NK-92 treated with Interleukin-12 subunit alpha and Interleukin-12 subunit beta, amount 100 ng/mL, for 24 hours (cell line): ENCODE measurements around the gene CLEC9A.
"Not testable (repeated sequence)": the region's sequence is repeated elsewhere in the genome, so short reads cannot be mapped to it uniquely, and the experiment has no call there.

Source experiments
- DNase-seq: peaks from one replicate; lab custom pipeline; 2025; lab: John Stamatoyannopoulos, UW

CLEC9A gene

DNA sequence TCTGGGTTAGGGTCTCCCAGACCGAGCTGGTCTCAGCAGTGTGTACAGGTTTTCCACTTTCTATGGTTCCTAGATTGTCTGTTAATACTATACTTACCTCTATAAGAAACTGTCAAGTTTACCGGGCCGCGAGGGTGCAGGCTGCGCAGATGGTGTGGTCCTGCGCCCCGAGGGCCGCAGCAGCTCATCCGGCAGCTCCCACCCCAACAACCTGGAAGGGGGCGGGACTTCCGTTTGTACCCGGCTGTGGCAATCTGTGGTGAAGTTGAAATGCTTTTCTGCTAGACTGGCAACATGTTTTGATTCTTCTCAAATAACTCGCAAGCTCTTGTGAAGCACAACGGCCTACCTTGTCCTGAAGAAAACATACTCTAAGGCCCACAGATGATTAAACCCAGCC lies at the start of gene CLEC9A:
Gene CLEC9A, plus strand, starts transcription at position 237 of the 400 bp plus-strand sequence. CDS start 22,006 bp downstream, outside the sequence.
- DNase-seq = no peak

DNA sequence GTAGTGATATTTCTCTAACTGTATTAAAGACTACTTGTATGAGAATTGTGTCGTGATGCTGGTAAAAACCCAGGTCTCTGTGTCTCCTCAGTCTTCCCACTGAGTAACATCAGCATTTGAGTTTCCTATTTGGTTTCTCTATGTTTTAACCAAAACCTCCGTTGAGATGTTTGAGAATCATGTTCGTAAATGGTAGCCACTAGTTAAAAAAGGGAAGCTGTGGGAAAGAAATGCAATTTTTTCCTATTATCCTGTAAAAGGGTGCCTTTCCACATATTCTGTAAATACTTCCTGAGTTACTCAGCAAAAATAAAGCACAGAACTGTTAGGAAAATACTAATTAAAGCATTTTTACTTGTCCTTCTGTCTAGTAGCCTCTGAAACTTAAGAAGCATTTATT lies 38.6 kb upstream of the CLEC9A start:
- DNase-seq = no peak

DNA sequence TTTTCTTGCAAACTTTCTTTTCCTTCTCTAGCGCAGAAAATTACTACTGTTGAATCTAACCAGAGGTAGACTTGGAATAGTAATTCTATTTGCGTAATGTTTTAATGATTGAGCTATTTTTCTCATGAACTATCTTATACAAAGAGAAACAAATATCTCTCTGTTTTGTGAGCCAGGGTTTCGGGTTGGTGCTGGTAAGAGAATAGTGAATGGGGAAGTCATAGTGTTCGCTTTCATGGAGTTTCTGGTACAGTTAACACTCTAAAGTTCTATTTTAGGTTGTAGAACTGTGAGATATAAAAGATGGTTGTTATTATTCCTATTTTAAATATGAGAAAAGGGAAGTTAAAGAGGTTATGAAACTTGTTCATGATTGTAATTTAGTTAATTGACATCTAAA lies 38.2 kb upstream of the CLEC9A start:
- DNase-seq = no peak

DNA sequence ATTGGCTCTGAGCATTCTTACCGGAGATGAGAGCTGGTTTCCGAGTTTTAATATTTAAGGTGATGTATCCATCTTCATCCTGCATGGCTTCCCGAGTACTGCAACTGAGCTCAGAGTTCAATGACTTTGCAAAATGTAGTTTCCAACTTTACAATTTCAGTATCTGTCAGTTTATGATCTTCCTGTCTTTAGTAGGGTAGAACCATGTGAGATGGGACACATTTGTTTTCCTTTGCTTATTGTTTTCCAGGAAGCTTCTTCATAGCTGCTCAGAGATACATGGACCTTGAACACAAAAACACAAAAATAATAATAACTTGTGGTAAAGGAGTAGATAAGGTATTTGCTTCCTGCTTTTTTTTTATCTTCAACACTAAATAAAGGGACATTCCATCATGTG lies 31.5 kb upstream of the CLEC9A start, which contains the start of gene CLEC1B:
Gene CLEC1B, minus strand, starts transcription at position 106 of the 400 bp plus-strand sequence. Its CDS starts 21 bp downstream, at position 85.
- DNase-seq = no peak

DNA sequence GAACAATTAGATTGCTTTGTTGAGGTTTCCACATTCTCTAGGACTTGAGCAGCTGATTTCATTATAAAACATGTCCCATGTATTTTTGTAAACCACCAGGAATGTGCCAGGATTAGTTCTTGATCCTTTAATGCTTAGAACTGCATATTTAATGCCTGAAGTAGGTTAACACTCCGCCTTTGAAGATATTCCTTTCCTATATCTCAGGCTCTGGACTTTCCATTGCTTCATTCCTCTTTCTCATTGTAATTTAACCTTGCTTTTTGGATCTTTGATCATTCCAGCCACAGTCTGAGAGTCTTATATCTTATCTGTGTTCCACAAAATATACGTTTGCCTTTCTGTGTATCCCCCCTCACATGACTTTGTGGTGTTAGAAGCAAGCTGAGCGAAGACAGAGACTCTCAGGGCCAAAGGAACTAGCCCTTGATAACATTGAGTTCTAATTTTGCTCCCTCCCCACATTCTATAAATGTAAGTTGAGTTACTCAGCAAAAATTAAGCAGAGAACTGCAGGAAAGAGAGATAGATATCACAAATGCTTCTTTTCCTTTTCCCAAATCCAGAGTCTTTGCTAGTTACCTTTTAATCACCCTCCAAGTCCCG lies 29.2 kb upstream of the CLEC9A start:
- DNase-seq = no peak

DNA sequence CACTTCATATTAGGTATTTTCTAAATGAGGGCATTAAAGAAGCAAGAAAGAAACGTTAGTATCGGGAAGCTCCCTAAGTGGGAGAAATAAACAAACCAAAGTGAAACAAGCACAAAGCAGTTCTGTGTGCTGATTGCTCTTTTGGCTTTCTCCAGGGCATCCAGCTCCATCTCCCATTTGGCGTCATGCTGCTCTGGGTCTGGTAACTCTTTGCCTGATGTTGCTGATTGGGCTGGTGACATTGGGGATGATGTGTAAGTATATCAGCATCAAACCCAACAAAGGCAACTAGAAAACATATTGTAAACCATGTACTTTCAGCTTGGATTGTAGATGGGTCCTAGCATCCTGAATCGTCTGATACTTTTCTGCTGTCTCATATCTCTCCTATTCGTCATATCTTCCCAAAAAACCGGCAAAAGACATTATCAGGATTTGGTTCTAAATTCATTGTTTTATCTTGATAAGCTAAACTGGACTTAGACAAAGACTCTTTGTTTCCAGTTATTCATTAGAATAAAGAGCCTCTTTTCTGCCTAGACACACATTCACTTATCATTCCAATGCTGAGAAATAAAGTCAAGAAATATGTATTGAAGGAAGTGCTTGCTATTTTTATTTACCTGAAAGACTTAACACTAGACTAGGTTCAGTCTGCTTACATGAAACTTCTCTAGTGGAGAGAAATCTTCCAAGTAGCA lies 17.7 kb upstream of the CLEC9A start:
- no peak for DNase-seq

DNA sequence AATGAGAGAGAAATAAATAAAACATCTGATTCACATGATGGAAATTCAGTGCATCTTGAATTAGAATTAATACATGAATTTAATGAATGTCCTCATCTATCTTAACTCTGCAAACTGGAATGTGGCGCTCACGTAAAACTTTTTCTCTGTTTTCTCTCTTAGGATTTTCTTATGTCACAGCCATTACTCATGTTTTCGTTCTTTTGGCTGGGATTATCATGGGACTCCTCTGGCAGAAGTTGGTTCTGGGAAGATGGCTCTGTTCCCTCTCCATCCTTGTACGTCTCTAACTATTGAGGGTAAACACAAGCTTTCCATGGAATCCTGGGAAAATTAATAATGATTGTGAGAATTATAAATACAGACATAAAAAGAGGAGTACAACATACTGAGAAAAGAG lies 15.0 kb upstream of the CLEC9A start:
- no peak for DNase-seq

DNA sequence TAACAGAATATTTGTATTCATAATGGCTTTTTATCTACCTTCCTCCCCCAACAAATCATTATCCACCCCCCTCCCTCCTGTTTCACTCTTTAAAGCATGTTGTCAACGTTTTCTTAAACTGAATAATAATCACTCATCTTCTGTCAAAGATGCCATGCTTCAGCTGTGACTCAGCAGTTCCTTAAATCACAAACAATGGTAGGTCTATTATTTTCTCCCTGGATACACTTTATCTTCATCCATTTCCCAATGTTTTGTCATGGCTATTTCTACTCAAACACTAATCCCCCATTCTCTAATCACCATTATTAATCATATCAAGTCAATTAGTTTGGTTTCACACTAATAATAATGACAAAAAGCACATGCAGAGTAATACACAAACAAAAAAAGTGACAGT lies 13.6 kb upstream of the CLEC9A start:
- no peak for DNase-seq

DNA sequence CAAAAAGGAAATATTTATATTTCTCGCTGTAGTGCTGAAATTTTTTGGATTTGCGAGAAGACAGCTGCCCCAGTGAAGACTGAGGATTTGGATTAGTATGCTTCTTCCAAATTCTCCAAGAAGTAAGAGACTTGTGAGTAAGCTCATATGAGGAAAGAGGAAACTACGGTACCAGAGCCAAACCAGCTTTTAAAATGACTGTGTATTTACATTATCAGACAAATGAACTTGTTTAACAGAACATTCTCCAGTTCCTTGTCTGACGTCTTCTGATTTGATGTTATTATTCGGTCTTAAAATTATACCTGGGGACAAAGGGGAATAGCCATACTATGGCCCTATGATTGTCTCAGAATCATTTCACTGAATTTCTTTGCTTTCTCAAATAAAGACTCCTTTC lies 12.1 kb upstream of the CLEC9A start:
- no peak for DNase-seq

DNA sequence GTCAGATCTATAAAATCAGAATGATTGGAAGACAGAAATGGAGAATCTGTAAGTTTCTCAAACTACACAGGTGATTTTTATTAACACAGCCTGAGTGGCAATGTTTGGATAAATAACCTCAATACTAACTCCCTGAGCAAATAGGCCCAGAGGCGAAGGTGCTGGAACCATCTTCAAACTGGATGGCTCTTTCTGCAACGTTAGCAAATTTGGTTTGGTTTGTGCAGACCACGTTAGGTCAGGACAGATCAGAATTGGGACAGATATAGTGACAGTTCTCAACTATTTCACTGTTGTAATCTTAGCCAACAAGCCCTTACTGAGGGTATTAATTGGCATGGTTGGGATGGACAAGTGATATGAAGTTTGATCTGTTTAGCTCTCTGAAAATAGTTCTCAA lies 9.1 kb upstream of the CLEC9A start:
- no peak for DNase-seq

DNA sequence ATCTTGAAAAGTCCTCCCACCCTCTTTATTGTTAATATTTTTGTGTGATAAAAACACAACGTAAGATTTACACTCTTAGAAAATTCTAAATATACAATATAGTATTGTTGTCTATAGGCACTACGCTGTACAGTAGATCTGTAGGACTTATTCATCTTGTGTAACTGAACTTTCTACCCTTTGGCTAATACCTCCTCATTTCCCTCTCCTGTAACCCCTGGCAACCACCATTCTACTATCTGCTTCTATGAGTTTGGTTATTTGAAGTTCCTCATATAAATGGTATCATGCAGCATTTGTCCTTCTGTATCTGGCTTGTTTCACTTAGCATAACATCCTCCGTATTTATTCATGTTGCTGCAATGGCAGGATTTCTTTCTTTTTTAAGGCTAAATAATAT lies 5.2 kb upstream of the CLEC9A start:
- DNase-seq = no peak

DNA sequence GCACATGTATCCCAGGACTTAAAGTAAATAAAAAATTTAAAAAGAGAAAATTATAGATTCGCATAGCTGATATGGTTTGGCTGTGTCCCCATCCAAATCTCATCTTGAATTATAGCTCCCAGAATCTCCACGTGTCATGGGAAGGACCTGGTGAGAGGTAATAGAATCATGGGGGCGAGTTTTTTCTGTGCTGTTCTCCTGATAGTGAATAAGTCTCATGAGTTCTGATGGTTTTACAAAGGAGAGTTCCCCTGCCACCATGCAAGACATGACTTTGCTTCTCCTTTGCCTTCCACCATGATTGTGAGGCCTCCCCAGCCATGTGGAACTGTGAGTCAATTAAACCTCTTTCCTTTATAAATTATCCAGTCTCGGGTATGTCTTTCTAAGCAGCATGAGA lies 3.8 kb upstream of the CLEC9A start:
- DNase-seq = not testable (repeated sequence)

DNA sequence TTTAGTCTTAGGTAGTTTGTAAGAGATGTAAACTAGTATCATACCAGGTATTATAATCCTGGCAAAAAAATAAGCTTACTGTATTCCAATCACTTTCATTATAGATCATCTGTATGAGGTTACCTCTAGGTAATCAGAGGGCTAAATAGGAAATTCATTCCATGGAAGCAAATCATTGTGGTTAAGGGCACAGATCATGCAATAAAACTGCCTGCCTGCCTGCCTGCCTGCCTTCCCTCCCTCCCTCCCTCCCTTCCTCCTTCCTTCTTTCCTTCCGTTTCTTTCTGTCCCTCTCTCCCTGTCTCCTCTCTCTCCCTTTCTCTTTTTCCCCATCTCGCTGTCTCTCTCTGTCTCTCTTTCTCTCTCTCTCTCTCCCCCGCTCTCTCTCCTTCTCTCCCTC lies 3.2 kb upstream of the CLEC9A start:
- DNase-seq = no peak

DNA sequence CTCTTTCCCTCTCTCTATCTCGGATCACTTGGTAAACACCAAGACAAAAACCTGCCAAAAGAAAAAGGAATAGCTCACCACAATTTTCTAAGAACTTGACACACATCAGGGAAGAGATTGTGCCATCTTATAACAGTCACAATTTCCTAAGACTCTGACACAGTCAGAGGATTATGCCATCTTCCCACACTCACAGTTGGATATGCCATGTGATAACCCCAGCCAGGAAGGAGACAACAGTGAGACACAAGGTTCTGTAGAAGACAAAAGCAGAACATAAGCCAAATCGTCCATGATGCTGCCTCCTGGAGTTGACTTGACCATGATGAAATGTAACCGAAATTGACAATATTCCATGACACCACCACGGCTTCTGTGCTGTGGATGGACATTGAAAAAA lies 2.8 kb upstream of the CLEC9A start:
- no peak for DNase-seq

DNA sequence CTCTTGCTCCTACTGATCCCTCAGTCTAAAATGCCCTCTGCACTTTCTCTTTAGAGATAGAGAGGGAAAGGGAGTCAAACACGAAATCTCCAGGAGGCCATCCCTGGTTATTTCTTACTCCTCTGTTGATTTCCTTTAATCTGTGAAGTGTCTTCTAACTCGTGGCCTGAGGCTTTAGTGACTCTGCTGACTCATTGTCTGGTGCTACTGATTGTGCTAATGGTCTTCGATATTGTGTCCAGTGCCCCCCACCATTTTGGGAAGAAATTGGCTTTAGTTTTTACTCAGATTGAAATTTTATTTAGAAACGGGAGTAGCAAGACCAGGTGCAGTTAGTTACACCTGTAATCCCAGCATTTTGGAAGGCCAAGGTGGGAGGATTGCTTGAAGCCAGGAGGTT lies 839 bp downstream of the CLEC9A start:
- no peak for DNase-seq

DNA sequence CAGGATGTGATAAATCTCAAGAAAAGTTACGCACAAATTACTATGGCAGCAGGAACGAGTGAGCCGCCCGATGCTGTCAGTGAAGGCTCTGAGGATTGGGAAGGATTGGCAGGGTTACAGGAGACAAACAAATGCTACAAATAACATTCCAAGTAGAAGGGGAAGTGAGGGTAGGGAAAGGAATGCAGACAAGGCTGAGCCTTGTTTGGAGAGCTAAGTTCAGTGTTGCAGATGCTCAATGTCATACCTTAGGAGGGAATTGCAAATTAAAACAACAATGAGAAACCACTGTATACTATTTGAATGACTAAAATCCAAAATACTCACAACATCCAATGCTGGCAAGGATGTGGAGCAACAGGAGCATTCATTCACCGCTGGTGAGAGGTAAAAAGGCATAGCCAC lies 1.3 kb downstream of the CLEC9A start:
- no peak for DNase-seq

DNA sequence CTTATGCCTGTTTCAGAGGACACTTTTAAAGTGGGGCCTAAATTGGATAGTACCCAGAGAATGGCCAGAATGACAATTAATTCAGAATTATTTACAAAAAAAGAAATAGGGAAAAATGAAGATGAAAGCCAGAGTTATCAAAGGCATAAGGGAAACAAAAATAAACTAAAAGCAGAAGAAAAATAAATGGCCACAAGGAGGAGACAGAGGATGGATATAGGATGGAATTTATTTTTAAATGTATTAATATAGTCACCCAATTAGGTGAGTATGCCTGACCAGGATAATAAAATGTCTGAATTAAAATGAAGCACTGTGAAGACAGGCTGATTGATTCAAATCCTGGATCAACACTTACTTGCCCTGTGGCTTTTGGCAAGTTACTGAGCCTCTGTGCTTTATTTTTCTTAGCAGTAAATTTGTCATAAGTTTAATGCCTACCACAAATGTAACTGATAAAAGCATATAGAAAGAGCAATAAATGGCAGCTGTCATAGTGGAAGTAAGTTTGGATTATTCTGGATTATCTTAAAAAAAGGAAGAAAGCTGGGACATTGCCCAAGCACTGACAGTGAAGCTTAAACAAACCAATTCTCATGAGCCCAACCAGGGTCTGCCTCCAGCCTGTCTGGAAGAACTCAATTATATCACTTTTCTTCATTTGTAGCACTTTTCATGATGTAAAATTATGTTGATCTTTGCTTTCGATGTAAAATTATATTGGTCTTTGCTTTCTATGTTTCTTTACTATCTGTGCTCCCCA lies 3.5 kb downstream of the CLEC9A start:
- no peak for DNase-seq

DNA sequence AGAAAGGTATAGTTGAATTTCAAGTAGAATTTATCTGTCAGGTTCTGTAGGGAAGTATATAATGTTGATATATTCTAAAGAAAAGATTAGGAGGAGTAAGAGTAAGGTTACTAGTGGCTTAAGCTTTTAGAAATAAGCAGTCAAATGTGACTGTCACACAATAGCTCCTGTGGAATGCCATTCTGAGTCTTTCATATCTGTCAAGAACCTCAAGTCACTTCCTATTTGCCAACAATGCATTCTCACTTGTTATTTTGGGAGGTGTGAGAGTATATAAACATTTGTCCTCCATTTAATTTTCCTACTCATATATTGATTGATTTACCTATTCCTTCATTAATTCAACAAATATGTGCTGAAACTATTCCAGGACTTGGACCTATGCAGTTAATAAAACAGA lies 11.7 kb downstream of the CLEC9A start:
- DNase-seq = no peak

DNA sequence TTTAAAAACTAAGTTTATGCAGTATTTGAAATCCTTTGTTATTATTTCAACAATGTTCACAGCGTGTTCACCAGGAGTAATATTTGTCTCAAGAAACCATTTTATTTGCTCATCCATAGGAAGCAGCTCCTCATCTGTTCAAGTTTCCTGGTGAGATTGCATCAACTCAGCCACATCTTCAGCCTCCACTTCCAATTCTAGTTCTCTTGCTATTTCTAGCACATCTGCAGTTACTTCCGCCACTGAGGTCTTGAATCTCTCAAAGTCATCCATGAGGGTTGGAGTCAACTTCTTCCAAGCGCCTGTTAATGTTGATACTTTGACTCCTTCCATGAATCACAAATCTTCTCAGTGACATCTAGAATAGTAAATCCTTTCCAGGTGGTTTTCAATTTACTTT lies 18.0 kb downstream of the CLEC9A start:
- no peak for DNase-seq

DNA sequence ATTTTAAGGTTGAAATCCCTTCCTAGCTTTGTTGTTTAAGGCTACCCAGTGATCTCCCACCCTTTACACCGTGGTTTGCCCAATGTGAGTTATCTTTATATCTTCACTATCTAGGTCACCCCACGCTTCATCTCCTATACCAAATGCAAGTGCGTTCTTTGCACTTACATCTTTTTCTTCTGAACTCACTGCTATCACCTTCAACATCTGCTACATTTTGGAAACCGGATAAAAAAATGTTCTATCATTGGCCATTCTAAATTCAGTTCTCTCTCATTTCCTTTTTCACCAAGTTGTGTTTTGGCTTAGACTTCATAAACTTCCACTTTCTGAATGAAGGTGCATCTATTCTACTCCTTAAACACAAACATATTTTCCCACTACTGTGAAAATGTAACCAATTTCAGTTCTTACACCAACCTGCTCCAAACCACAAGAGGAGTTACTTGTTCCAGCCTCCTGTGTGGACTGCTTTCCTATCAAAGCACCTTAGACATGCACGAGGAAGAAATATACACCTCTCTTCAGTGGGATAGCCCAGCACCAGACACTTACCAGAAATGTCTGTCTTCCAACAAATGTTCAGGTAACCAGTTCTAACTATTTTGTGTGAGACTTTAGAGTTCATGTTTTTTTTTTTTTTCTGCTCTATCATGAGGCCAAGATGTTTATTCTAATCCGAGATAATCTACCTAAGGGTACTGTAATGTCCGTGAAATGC lies 21.9 kb downstream of the CLEC9A start:
- no peak for DNase-seq

DNA sequence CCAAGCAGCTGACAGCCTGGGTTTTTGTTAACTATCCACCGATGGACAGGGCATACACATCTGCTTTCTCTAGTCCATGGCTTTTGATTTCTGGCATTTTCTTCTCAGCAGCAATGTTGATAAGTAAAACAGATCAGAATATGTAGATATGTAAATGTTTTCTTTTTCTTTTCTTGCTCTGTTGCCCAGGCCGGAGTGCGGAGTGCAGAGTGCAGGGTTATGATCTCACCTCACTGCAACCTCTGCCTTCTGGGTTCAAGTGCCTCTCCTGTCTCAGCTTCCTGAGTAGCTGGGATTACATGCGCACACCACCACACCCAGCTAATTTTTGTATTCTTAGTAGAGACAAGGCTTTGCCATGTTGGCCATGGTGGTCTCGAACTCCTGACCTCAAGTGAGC lies 27.9 kb downstream of the CLEC9A start:
- DNase-seq = no peak

DNA sequence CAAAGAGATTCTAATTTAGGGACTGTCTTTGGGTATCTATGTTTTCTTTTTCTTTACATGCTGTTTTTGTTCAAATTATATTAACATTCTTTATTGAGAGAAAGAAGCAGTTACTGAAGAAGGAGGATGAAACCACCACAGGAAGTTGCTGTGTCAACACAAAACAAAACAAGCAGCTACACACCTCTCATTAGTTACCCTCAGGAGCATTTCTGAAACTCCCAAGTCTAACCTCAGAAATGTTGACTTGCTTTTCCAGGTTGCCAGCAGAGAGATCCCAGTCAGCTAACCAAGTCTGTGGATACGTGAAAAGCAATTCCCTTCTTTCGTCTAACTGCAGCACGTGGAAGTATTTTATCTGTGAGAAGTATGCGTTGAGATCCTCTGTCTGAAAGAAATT lies 34.8 kb downstream of the CLEC9A start:
- no peak for DNase-seq

DNA sequence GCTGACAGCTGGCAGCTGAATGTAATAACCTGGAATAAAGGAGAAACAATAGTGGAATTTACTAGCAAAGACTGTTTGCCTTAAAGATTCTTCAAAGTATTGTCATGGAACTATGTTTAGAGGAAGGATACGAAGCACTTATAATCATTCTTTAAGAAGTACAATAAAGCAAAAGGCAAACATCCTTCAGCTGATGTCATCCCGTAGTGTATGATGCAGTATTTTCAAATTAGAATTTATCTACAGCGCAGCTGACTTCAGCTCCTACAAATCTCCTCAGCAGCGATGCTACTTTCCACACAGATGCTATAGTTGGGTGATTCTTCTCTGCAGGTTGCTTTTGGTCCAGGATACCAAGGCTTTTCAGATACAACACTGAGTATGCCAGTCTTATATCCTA lies 36.8 kb downstream of the CLEC9A start:
- no peak for DNase-seq
